LNCAP (cell line): ENCODE results near the gene CDKN2D.

Experiments used
- CTCF ChIP-seq: fragments of 450-650 bp; IDR thresholded peaks from 2 replicates; pipeline ENCODE4 v1.5.1; 2017; ENCODE audit warnings: mild to moderate bottlenecking

Gene CDKN2D

GRCh38 chr19:10544242-10544752 is 24.5 kb downstream of the CDKN2D start:
- TF ChIP-seq CTCF, result no peak

GRCh38 chr19:10543420-10544241 is 25.1 kb downstream of the CDKN2D start, which contains the start of gene ATG4D:
Gene ATG4D, plus strand, starts transcription at chr19:10543904. Its CDS starts 187 bp downstream, at chr19:10544091.
- TF ChIP-seq CTCF, result no peak

GRCh38 chr19:10543059-10543419 is 25.7 kb downstream of the CDKN2D start:
- no peak for TF ChIP-seq CTCF

- TF ChIP-seq CTCF, result no peak
These were observed 30.4 kb downstream of the CDKN2D start for GRCh38 chr19:10538204-10538983.

GRCh38 chr19:10537668-10538067 is 31.1 kb downstream of the CDKN2D start:
- no peak for TF ChIP-seq CTCF

GRCh38 chr19:10535613-10536012 is 33.2 kb downstream of the CDKN2D start:
- TF ChIP-seq CTCF, result no peak

GRCh38 chr19:10533646-10534386 is 35.0 kb downstream of the CDKN2D start:
- no peak for TF ChIP-seq CTCF
